NCI-H510A treated with DMSO at 0.1 percent for 48 hours (cell line): Measurements from ENCODE around the gene ABCC4.
"Not testable (repeated sequence)": the region's sequence is repeated elsewhere in the genome, so short reads cannot be mapped to it uniquely, and the experiment has no call there.

ENCODE experiments used
- DNase-seq: peaks from one replicate; lab custom pipeline; 2025; lab: John Stamatoyannopoulos, UW

The ABCC4 gene

DNA sequence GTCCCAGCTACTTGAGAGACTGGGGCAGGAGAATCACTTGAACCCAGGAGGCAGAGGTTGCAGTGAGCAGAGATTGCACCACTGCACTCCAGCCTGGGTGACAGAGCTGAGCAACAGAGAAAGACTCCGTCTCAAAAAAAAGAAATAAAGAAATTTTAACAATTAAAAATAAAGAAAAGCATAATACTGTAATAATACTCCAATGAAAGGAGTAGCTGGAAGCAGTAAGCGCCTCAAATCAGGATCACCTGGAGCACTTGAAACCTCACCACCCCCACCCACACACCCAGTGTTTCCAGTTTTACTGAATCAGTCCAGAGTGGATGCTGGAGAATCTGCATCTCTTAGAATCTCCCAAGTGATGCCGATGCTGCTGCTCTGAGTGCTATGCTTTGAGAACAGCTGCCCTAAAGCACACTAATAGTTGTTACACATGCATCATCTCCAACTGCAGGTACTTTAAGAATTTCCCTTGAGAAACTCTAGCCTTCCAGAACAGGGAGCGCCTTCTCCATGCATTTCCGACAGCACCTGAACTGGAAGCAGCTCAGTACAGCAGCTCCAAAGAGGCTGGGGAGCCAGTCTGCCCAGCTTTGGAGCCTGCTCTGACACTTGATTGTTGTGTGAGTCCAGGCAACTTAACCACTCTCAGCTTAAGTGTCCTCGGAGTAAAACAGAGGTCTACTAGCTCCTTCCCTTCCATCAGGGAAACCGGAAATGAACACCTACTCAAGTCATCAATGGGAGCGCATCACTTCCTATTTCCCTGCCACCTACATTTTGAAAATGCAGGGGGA, 2.9 kb downstream of the ABCC4 start:
- peak; percentile 33 for DNase-seq

- DNase-seq: peak; percentile 36
These were observed 4.8 kb downstream of the ABCC4 start for GRCh38 chr13:95296326-95296925.

- no peak for DNase-seq
These were observed 6.2 kb downstream of the ABCC4 start for GRCh38 chr13:95295026-95295425.

DNA sequence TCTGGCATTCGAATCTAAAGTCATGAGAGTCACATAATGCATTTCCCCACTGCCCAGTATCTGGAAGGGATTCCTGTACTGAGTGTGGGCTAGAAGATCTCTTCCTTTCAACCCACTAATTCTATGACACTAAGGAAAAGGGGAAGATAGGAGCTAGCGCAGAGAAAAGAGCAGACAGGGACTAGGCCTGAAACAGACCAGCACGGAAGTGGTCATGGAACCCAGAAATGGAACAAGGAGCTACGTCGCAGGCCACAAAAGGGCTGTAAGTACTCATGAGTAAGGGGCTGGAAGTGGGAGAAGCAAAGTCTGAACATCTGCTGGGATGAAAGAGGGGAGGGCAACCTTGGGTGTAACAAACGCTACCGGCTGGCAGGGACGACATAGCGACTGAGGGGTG, 8.6 kb downstream of the ABCC4 start:
- no peak for DNase-seq

DNA sequence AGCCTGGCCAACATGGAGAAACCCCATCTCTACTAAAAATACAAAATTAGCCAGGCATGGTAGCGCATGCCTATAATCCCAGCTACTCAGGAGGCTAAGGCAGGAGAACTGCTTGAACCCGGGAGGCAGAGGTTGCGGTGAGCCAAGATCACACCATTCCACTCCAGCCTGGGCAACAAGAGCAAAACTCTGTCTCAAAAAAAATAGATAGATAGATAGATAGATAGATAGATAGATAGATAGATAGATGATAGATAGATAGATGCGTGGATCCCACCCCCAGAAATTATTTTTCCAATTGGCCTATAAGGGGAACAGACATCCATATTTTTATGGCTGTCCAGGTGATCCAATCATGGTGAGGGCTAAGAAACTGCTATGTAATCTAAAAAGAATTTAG, 11.3 kb downstream of the ABCC4 start:
- not testable (repeated sequence) for DNase-seq

DNA sequence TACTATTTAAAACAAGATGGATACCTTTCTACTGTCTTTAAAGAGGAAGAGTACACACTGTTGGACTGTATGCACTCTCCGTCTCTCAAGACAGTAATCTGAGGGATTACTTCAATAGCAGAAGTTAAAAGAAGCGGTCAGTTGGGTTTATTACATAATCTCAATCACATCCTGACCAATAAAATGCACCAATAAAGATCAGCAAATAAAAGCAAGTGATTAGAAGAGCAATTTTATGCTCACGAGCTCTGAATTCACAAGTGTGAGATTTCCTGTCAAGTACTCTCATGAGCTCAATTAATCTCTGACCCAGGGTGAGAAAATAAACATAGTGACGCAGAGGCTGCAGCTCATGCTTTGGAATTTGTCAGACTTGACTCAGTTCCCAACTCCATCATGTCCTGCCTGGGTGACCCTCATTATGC, 12.2 kb downstream of the ABCC4 start:
- DNase-seq: no peak

- DNase-seq: no peak
These were observed 16.8 kb downstream of the ABCC4 start for GRCh38 chr13:95284436-95284835.

GRCh38 chr13:95279016-95279415, 22.2 kb downstream of the ABCC4 start:
- DNase-seq: no peak

DNA sequence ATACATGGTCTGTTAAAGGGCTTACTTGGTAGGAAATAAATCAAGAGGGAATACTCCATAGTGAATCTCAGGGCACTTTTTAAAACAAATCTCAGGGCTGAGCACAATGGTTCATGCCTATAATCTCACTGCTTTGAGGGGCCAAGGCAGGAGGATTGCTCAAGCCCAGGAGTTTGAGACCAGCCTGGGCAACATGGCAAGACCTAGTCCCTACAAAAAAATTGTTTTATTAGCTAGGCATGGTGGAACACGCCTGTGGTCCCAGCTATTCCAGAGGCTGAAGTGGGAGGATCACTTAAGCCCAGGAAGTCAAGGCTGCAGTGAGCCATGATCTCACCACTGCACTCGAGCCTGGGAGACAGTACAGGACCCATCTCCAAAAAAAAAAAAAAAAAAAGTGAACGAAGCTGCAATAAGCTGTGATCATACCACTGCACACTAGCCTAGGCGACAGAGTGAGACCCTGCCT, 25.2 kb downstream of the ABCC4 start:
- no peak for DNase-seq

DNA sequence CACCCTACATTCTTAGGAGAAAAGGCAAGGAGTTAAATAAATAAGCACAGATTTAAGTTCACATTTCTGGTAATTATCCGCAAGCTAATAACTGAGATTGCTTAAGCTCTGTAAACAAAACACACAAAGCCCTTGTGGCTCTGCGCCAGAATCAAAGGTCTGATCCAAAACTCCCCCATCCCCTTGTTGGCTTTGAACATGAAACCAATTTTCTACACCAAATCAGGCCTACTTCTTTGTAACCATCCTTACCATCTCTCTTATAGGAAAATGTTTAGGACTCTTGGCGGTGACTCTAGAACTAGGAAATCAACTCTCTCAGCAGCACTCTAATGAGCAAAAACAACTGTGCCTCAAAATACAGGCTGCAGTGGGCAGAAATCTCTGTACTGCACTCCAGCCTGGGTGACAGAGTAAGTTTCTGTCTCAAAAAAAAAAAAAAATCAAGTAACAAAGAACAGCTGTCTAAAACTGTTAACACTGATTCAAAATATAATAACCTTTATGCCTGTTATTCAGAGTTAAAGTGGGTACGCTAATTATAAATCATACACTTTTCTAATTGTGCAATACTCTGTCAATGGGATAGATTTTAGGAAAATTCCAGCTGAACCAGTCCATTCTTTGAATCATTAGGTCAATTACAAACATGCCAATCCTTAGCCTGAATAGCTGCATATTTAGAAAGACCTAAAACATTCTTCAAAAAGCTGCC, 25.8 kb downstream of the ABCC4 start:
- DNase-seq: no peak

GRCh38 chr13:95273592-95274132, 27.6 kb downstream of the ABCC4 start:
- not testable (repeated sequence) for DNase-seq

DNA sequence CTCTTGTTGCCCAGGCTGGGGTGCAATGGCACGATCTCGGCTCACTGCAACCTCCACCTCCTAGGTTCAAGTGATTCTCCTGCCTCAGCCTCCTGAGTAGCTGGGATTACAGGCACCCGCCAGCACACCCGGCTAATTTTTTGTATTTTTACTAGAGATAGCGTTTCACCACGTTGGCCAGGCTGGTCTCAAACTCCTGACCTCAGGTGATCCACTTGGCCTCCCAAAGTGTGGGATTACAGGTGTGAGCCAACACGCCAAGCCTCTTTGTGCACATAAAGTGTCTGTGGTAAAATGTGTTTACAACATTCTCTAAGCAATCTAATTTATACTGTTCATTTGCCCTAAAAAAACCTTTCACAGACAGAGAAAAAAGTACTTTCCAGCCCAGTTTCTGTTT, 29.2 kb downstream of the ABCC4 start:
- DNase-seq: not testable (repeated sequence)

DNA sequence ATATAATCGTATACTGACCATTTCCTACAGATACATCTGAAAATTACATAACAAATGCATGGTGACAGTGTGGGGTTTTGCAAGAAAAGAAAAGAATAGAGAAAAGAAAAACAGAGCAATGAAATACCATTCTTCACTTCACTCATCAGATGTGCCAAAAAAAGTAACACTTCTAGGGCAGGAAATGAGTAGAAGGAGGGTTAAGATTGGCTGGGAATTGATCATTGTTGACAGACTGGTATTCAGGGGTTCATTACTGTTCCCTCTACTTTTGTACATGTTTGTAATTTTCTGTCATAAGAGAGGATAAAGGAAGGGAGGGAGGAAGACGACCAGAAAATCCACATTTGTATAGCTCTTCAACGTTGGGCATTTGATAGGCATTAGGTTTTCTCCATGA, 31.5 kb downstream of the ABCC4 start:
- no peak for DNase-seq

- DNase-seq: not testable (repeated sequence)
These were observed 32.7 kb downstream of the ABCC4 start for GRCh38 chr13:95268343-95269065.

GRCh38 chr13:95267662-95268342, 33.4 kb downstream of the ABCC4 start:
- no peak for DNase-seq

- DNase-seq: no peak
These were observed 37.0 kb downstream of the ABCC4 start for GRCh38 chr13:95264225-95264624.

DNA sequence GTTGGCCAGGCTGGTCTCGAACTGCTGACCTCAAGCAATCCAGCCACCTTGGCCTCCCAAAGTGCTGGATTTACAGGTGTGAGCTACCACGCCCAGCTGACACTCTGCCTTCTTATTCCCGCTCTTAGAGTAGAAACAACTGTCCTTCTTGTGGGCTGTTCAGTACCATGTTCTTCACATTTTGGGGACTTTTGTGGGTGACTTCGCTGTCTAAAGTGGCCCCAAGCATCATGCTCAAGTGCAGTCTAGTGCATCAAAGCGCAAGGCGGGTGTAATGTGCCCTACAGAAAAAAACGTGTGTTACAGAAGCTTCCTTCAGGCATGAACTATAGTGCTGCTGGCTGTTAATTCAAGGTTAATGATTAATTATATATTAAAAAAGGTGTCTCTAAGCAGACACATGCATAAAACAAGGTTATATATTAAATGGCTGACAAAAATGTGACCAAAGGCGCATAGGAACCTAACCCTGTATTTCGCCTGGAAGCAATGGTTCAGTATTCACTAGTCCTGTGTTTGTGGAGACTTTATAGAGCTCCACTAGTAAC, 38.3 kb downstream of the ABCC4 start:
- no peak for DNase-seq

GRCh38 chr13:95261956-95262355, 39.3 kb downstream of the ABCC4 start:
- no peak for DNase-seq

- DNase-seq: no peak
These were observed 41.2 kb downstream of the ABCC4 start for GRCh38 chr13:95260031-95260525.

DNA sequence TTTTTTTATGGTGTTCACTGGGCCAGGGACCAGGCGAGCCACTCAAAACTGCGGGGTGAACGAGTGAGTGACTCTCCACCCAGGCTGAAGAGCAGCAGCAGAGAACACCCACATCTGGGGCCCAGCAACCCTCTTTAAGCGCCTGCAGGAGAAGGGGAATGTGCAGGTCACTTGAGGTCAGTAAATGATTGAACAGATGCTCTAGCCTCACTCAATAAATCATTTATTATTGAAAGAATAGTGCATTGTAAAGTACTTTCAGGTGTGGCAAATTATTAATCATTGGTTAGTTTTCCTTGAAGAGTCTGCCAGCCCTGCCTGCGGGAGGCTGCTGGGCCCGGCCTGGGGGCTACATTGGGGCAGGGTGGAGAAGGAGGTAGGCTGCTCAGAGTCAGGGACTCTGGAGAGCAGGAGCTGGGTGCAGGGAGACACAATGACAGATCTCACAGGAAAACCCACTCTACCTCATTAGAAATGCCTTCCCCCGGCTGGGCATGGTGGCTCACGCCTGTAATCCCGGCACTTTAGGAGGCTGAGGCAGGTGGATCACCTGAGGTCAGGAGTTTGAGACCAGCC, 42.5 kb downstream of the ABCC4 start:
- DNase-seq: no peak
